HG02759 (cell line): ENCODE data around the gene PTPN3.
"Not testable (repeated sequence)": the region's sequence is repeated elsewhere in the genome, so short reads cannot be mapped to it uniquely, and the experiment has no call there.

ENCODE experiments used
- ATAC-seq: cut with Tn5 transposase; IDR thresholded peaks from one replicate; pipeline ENCODE4 v1.9.1; 2021; ENCODE audit warnings: mild to moderate bottlenecking, moderate library complexity; ENCODE audit not compliant: unreplicated experiment

Gene PTPN3

GRCh38 chr9:109498195-109499092, at the start of gene PTPN3:
Gene PTPN3, minus strand, starts transcription at chr9:109498307. Its CDS starts 34,873 bp downstream, at chr9:109463434.
- no peak for ATAC-seq

- ATAC-seq: not testable (repeated sequence)
These were observed 46.8 kb upstream of the PTPN3 start for GRCh38 chr9:109544954-109545353.

- ATAC-seq: no peak
These were observed 44.8 kb upstream of the PTPN3 start for GRCh38 chr9:109542922-109543321.

GRCh38 chr9:109538346-109538745, 40.2 kb upstream of the PTPN3 start:
- no peak for ATAC-seq

GRCh38 chr9:109537288-109537687, 39.2 kb upstream of the PTPN3 start:
- ATAC-seq: no peak

- no peak for ATAC-seq
These were observed 38.8 kb upstream of the PTPN3 start for GRCh38 chr9:109536859-109537258.

- ATAC-seq: no peak
These were observed 37.3 kb upstream of the PTPN3 start for GRCh38 chr9:109535365-109535764.

- ATAC-seq: no peak
These were observed 36.0 kb upstream of the PTPN3 start for GRCh38 chr9:109534151-109534550.

- not testable (repeated sequence) for ATAC-seq
These were observed 34.5 kb upstream of the PTPN3 start for GRCh38 chr9:109532652-109533051.

- ATAC-seq: no peak
These were observed 24.0 kb upstream of the PTPN3 start for GRCh38 chr9:109522106-109522505.

GRCh38 chr9:109520475-109521132, 22.5 kb upstream of the PTPN3 start:
- peak; percentile 87 for ATAC-seq

- no peak for ATAC-seq
These were observed 21.3 kb upstream of the PTPN3 start for GRCh38 chr9:109519366-109519765.

- ATAC-seq: no peak
These were observed 20.7 kb upstream of the PTPN3 start for GRCh38 chr9:109518621-109519335.

GRCh38 chr9:109517901-109518377, 19.8 kb upstream of the PTPN3 start:
- ATAC-seq: no peak

GRCh38 chr9:109513871-109514270, 15.8 kb upstream of the PTPN3 start:
- ATAC-seq: no peak

- no peak for ATAC-seq
These were observed 14.2 kb upstream of the PTPN3 start for GRCh38 chr9:109512170-109512756.

- ATAC-seq: no peak
These were observed 12.4 kb upstream of the PTPN3 start for GRCh38 chr9:109510506-109510905.

GRCh38 chr9:109510042-109510441, 11.9 kb upstream of the PTPN3 start:
- ATAC-seq: not testable (repeated sequence)

- ATAC-seq: no peak
These were observed 11.5 kb upstream of the PTPN3 start for GRCh38 chr9:109509611-109510010.

- no peak for ATAC-seq
These were observed 9.3 kb upstream of the PTPN3 start for GRCh38 chr9:109507421-109507838.
